SK-N-SH treated with all-trans-retinoic acid at 6 μM for 48 hours (cell line): ENCODE data around the gene CAPN13.

Experiments
- ATAC-seq: fragments of 200-7000 bp; cut with Tn5 transposase; 3 replicates; pipeline ENCODE4 v1.9.1; 2020; ENCODE audit warnings: mild to moderate bottlenecking, moderate library complexity
- ARNTL ChIP-seq: fragments of 450-650 bp; formaldehyde crosslinking; IDR thresholded peaks from 2 replicates; pipeline ENCODE4 v1.5.0; 2020; ENCODE audit warnings: low read depth, mild to moderate bottlenecking, moderate library complexity, borderline replicate concordance
- BACH2 ChIP-seq: fragments of 250-450 bp; sonication (Bioruptor Pico); IDR thresholded peaks from 2 replicates; pipeline ENCODE4 v1.9.0; 2021; ENCODE audit warnings: mild to moderate bottlenecking, borderline replicate concordance
- CREB5 ChIP-seq: fragments of 250-450 bp; sonication (Bioruptor Pico); IDR thresholded peaks from 2 replicates; pipeline ENCODE4 v1.5.1; 2020; ENCODE audit warnings: low read depth, mild to moderate bottlenecking, moderate library complexity
- CSDC2 ChIP-seq: fragments of 250-450 bp; sonication (Bioruptor Pico); IDR thresholded peaks from 2 replicates; pipeline ENCODE4 v1.5.0; 2020; ENCODE audit warnings: mild to moderate bottlenecking, moderate library complexity
- ESRRG ChIP-seq: fragments of 250-450 bp; sonication (Bioruptor Pico); IDR thresholded peaks from 2 replicates; pipeline ENCODE4 v1.6.1; 2021; ENCODE audit warnings: mild to moderate bottlenecking
- GLIS3 ChIP-seq: fragments of 250-450 bp; sonication (Bioruptor Pico); IDR thresholded peaks from 2 replicates; pipeline ENCODE4 v1.5.0; 2020; ENCODE audit warnings: mild to moderate bottlenecking, moderate library complexity
- ISL1 ChIP-seq: fragments of 250-450 bp; sonication (Bioruptor Pico); IDR thresholded peaks from 2 replicates; pipeline ENCODE4 v2.1.2; 2022; ENCODE audit warnings: mild to moderate bottlenecking, moderate library complexity
- OSR1 ChIP-seq: fragments of 250-450 bp; sonication (Bioruptor Pico); IDR thresholded peaks from 2 replicates; pipeline ENCODE4 v1.8.0; 2022; ENCODE audit warnings: moderate library complexity, mild to moderate bottlenecking, inconsistent platforms
- PATZ1 ChIP-seq: fragments of 250-450 bp; sonication (Bioruptor Pico); IDR thresholded peaks from 2 replicates; pipeline ENCODE4 v1.8.0; 2020; ENCODE audit warnings: mild to moderate bottlenecking, moderate library complexity, borderline replicate concordance
- PPARA ChIP-seq: fragments of 250-450 bp; sonication (Bioruptor Pico); IDR thresholded peaks from 2 replicates; pipeline ENCODE4 v1.5.0; 2020; ENCODE audit warnings: mild to moderate bottlenecking, borderline replicate concordance
- RARB ChIP-seq: fragments of 250-450 bp; sonication (Bioruptor Pico); IDR thresholded peaks from 2 replicates; pipeline ENCODE4 v1.8.0; 2021; ENCODE audit warnings: mild to moderate bottlenecking, moderate library complexity
- SNAI2 ChIP-seq: fragments of 250-450 bp; sonication (Bioruptor Pico); IDR thresholded peaks from 2 replicates; pipeline ENCODE4 v1.5.0; 2020; ENCODE audit warnings: mild to moderate bottlenecking, moderate library complexity
- TCF4 ChIP-seq: fragments of 250-450 bp; sonication (Bioruptor Pico); IDR thresholded peaks from 2 replicates; pipeline ENCODE4 v1.8.0; 2021; ENCODE audit warnings: mild to moderate bottlenecking, moderate library complexity, borderline replicate concordance
- TOX ChIP-seq: fragments of 250-450 bp; sonication (Bioruptor Pico); IDR thresholded peaks from 2 replicates; pipeline ENCODE4 v1.8.0; 2021; ENCODE audit warnings: mild to moderate bottlenecking, moderate library complexity, borderline replicate concordance
- TSHZ2 ChIP-seq: fragments of 250-450 bp; sonication (Bioruptor Pico); IDR thresholded peaks from 2 replicates; pipeline ENCODE4 v1.5.0; 2020; ENCODE audit warnings: mild to moderate bottlenecking, moderate library complexity
- ZFP30 ChIP-seq: fragments of 450-650 bp; formaldehyde crosslinking; IDR thresholded peaks from 2 replicates; pipeline ENCODE4 v1.5.0; 2022; ENCODE audit warnings: mild to moderate bottlenecking, moderate library complexity
- ZNF70 ChIP-seq: fragments of 450-650 bp; formaldehyde crosslinking; IDR thresholded peaks from 2 replicates; pipeline ENCODE4 v1.5.0; 2020; ENCODE audit warnings: mild to moderate bottlenecking, moderate library complexity
- ZNF8 ChIP-seq: fragments of 450-650 bp; formaldehyde crosslinking; IDR thresholded peaks from 2 replicates; pipeline ENCODE4 v1.5.0; 2020; ENCODE audit warnings: mild to moderate bottlenecking, moderate library complexity
- TF ChIP-seq, protein P1 (sequence below): fragments of 250-450 bp; sonication (Bioruptor Pico); IDR thresholded peaks from 2 replicates; pipeline ENCODE4 v1.5.1; 2021; ENCODE audit warnings: mild to moderate bottlenecking, moderate library complexity

The CAPN13 gene

DNA sequence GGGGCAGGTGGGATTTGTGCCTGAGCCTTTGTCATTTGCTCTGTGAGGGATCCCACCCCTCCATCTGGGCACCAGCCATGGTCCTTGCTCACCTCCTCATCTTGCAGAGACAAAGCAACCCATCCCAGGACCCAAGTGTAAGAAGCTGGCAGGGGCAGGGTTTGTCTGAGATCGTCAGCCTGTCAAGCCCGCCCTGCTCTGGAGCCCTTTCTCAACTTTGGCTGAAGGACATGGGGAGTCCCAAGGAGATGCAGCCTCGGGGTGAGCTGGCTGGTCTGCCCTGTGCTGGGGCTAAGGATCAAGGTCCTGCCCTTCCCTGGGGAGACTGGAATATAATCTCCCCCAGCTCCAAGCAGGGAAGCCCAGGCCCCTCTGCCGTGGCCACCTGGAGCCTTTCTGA is 86.0 kb downstream of the CAPN13 start (continued):
- TF ChIP-seq ZNF70 (CRISPR knock-in tag): no peak
- no peak for TF ChIP-seq CREB5
- TF ChIP-seq ZFP30 (CRISPR knock-in tag): no peak

- no peak for ATAC-seq
- TF ChIP-seq TSHZ2 (no peak), RARB (CRISPR knock-in tag) (no peak), TOX (CRISPR knock-in tag) (no peak), ISL1 (CRISPR knock-in tag) (no peak), ARNTL (CRISPR knock-in tag) (no peak)
Observed at GRCh38 chr2:30717081-30717650, 90.1 kb downstream of the CAPN13 start.

DNA sequence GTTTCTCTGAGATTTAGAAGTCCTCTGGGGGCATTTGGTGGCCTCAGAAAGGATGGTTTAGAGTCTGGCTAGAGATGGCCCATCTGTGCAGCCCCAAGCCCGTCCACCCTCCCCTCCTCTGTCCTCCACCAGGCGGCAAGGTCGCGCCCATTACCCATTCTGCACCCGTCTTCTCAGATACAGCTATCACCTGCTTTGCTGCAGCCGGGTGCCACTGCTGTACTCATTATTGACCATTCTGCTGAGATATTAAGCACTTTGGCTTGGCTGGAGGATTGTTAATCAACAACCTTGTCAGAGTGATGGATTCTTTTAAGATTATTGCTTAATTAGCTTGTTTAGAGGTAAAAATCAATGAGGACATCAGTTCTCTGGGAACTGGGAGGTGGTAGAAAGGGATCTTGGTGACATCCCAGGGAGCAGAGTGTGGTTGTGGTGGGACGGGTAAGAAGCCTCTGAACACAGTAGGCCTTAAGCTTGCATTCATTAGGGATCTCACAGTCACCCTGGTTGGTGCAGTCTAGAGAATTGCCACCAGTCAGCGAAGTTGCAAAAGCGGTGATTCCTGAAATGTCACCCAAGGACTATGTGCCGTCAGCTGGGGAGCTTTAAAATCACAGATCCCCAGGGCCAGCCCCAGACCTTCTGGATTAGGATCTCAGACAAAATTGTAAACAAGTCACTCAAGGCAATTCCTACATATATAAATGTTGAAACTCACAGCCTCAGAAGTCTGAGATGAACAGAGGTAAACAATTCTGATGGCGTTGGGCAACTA is 90.9 kb downstream of the CAPN13 start:
- TF ChIP-seq ZFP30 (CRISPR knock-in tag): no peak
- no peak for TF ChIP-seq TSHZ2
- TF ChIP-seq BACH2 (CRISPR knock-in tag): no peak
- TF ChIP-seq OSR1 (CRISPR knock-in tag): no peak
- TF ChIP-seq TOX (CRISPR knock-in tag): no peak
- no peak for TF ChIP-seq PATZ1 (CRISPR knock-in tag)
- no peak for TF ChIP-seq SNAI2 (CRISPR knock-in tag)
- TF ChIP-seq CSDC2 (CRISPR knock-in tag): no peak
- no peak for TF ChIP-seq ZNF8 (CRISPR knock-in tag)
- no peak for TF ChIP-seq RARB (CRISPR knock-in tag)
- TF ChIP-seq, protein P1, sequence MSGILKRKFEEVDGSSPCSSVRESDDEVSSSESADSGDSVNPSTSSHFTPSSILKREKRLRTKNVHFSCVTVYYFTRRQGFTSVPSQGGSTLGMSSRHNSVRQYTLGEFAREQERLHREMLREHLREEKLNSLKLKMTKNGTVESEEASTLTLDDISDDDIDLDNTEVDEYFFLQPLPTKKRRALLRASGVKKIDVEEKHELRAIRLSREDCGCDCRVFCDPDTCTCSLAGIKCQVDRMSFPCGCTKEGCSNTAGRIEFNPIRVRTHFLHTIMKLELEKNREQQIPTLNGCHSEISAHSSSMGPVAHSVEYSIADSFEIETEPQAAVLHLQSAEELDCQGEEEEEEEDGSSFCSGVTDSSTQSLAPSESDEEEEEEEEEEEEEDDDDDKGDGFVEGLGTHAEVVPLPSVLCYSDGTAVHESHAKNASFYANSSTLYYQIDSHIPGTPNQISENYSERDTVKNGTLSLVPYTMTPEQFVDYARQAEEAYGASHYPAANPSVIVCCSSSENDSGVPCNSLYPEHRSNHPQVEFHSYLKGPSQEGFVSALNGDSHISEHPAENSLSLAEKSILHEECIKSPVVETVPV: no peak
- no peak for TF ChIP-seq TCF4 (CRISPR knock-in tag)
- no peak for TF ChIP-seq ISL1 (CRISPR knock-in tag)
- no peak for TF ChIP-seq ESRRG (CRISPR knock-in tag)
- no peak for TF ChIP-seq PPARA (CRISPR knock-in tag)
- no peak for TF ChIP-seq GLIS3 (CRISPR knock-in tag)
- no peak for ATAC-seq
